Effector memory CD4-positive, alpha-beta T cell (primary cell): Measurements from ENCODE around the gene DAP3.
"Not testable (repeated sequence)": the region's sequence is repeated elsewhere in the genome, so short reads cannot be mapped to it uniquely, and the experiment has no call there.

Experiments used
- DNase-seq, 3 donors: peaks; one replicate each; pipeline ENCODE4 v3.0.0-alpha.2; 2020
- H3K27ac ChIP-seq: 2 replicates; pipeline ENCODE4 v1.7.0; 2013; ENCODE audit warnings: mild to moderate bottlenecking, low read length, moderate library complexity; ENCODE audit not compliant: insufficient read depth, poor library complexity, severe bottlenecking
- H3K27me3 ChIP-seq: replicated peaks from 2 replicates; pipeline ENCODE4 v1.7.0; 2013; ENCODE audit warnings: mild to moderate bottlenecking, low read length; ENCODE audit not compliant: insufficient read depth, control insufficient read depth, poor library complexity, severe bottlenecking
- H3K36me3 ChIP-seq: 2 replicates; pipeline ENCODE4 v1.7.0; 2013; ENCODE audit warnings: mild to moderate bottlenecking, low read length, moderate library complexity; ENCODE audit not compliant: control insufficient read depth, insufficient read depth
- H3K4me1 ChIP-seq: 2 replicates; pipeline ENCODE4 v1.7.0; 2013; ENCODE audit warnings: low read length, mild to moderate bottlenecking; ENCODE audit not compliant: control insufficient read depth, insufficient read depth, poor library complexity, severe bottlenecking
- H3K4me3 ChIP-seq: 2 replicates; pipeline ENCODE4 v1.7.0; 2013; ENCODE audit warnings: low read length, low read depth, mild to moderate bottlenecking; ENCODE audit not compliant: insufficient read depth, poor library complexity, severe bottlenecking
- H3K9me3 ChIP-seq: 2 replicates; pipeline ENCODE4 v1.7.0; 2013; ENCODE audit warnings: mild to moderate bottlenecking, low read length, moderate library complexity; ENCODE audit not compliant: control insufficient read depth

The DAP3 gene

DNA sequence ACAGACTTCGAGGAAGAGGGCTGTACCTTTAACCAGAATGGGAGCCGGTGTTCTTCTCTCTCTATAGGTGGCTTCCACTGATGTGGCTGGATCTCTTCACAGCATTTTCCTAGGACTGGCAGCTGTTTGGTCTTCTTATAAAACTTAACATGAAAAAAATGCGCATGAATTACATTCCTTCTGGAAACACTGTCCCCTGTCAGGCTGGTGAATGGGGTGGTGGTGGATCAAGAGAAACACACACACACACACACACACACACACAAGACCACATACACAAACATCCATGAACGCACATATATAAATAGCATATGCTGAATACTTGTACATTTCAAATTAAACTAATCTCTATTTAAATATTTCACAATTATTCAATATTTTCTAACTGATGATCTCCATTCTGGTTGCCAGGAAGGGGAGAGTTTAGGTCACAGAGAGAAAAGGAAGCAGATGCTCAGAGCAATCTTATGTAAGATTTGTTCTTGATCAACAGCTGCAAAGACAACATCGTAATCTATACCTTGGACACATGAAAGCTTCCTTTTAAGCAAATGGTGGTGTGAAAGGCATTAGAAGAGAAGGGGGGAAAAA is 78.6 kb downstream of the DAP3 start:
- H3K9me3 ChIP-seq, H3K27me3 ChIP-seq, H3K27ac ChIP-seq, DNase-seq, H3K4me1 ChIP-seq, H3K4me3 ChIP-seq: not testable (repeated sequence)
- peaks cover 67% of the 10 kb centered on the region for H3K36me3 ChIP-seq

GRCh38 chr1:155769257-155769656 is 80.4 kb downstream of the DAP3 start:
- Histone ChIP-seq H3K27ac (no peak overlapping the region), H3K4me1 (no peaks in the 10 kb centered on the region), H3K27me3 (no peaks in the 10 kb centered on the region), H3K9me3 (no peaks in the 10 kb centered on the region), H3K36me3 (peaks cover 66% of the 10 kb centered on the region), H3K4me3 (no peak overlapping the region)
- DNase-seq, result no peak

- Histone ChIP-seq H3K27ac (no peak overlapping the region), H3K9me3 (no peaks in the 10 kb centered on the region)
- no peak for DNase-seq
These were observed 84.3 kb downstream of the DAP3 start for GRCh38 chr1:155773221-155773620.

DNA sequence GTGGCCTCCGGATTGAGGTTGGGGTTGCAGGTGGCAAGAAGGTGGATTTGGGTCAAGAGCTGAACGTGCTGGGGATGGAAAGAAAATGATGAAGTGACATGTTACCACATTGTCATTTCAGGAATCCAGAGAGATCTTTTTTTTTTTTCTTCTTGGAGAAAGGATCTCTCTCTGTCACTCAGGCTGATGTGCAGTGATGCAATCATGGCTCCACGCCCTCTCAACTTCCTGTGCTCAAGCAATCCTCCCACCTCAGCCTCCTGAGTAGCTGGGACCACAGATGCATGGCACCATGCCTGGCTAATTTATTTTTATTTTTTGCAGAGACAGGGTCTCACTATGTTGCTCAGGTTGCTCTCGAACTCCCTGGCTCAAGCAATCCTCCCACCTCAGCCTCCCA is 87.5 kb downstream of the DAP3 start:
- H3K27me3 ChIP-seq, result no peaks in the 10 kb centered on the region
- no peaks in the 10 kb centered on the region for H3K4me1 ChIP-seq
- H3K4me3 ChIP-seq, result no peak overlapping the region
- no peak overlapping the region for H3K27ac ChIP-seq
- no peak for DNase-seq
- H3K36me3 ChIP-seq, result peaks cover 41% of the 10 kb centered on the region
- H3K9me3 ChIP-seq, result no peaks in the 10 kb centered on the region

More at GRCh38 chr1:155773221-155773620, 84.3 kb downstream of the DAP3 start:
- no peak overlapping the region for H3K4me3 ChIP-seq
- H3K4me1 ChIP-seq, result no peaks in the 10 kb centered on the region
- H3K36me3 ChIP-seq, result peaks cover 61% of the 10 kb centered on the region
- H3K27me3 ChIP-seq, result no peaks in the 10 kb centered on the region

GRCh38 chr1:155777582-155777981 is 88.7 kb downstream of the DAP3 start:
- Histone ChIP-seq H3K4me1 (no peaks in the 10 kb centered on the region), H3K27ac (no peak overlapping the region), H3K27me3 (no peaks in the 10 kb centered on the region), H3K36me3 (peaks cover 29% of the 10 kb centered on the region), H3K4me3 (no peak overlapping the region), H3K9me3 (no peaks in the 10 kb centered on the region)
- no peak for DNase-seq
